GM21786 (cell line): Measurements from ENCODE around the gene PEX26.
A peak's percentile ranks its signal among the peaks of the same experiment; 100 is the strongest.
"Not testable (repeated sequence)": the region's sequence is repeated elsewhere in the genome, so short reads cannot be mapped to it uniquely, and the experiment has no call there.

ENCODE experiments used
- ATAC-seq: cut with Tn5 transposase; IDR thresholded peaks from one replicate; pipeline ENCODE4 v1.9.1; 2021; ENCODE audit not compliant: unreplicated experiment

The PEX26 gene

GRCh38 chr22:18093661-18094060 lies 15.9 kb downstream of the PEX26 start:
- no peak for ATAC-seq

GRCh38 chr22:18095101-18095805 lies 17.5 kb downstream of the PEX26 start:
- ATAC-seq = no peak

GRCh38 chr22:18096823-18097222 lies 19.0 kb downstream of the PEX26 start:
- no peak for ATAC-seq

- no peak for ATAC-seq
Observed at GRCh38 chr22:18100781-18101180, 23.0 kb downstream of the PEX26 start.

- no peak for ATAC-seq
Observed at GRCh38 chr22:18101536-18101935, 23.7 kb downstream of the PEX26 start.

- no peak for ATAC-seq
Observed at GRCh38 chr22:18103527-18104269, 25.9 kb downstream of the PEX26 start.

GRCh38 chr22:18104566-18104965 lies 26.8 kb downstream of the PEX26 start:
- ATAC-seq = no peak

- ATAC-seq = not testable (repeated sequence)
Observed at GRCh38 chr22:18105981-18106380, 28.2 kb downstream of the PEX26 start.

GRCh38 chr22:18106550-18107341 lies 29.0 kb downstream of the PEX26 start:
- ATAC-seq = not testable (repeated sequence)

- no peak for ATAC-seq
Observed at GRCh38 chr22:18108187-18108586, 30.4 kb downstream of the PEX26 start.

GRCh38 chr22:18109410-18110193 lies 31.8 kb downstream of the PEX26 start:
- no peak for ATAC-seq

- peak; percentile 43 for ATAC-seq
Observed at GRCh38 chr22:18110194-18110953, 32.6 kb downstream of the PEX26 start, which contains the start of gene TUBA8. TSS of gene TUBA8 (plus strand) at chr22:18110809. CDS start at chr22:18110866, 57 bp downstream.

- no peak for ATAC-seq
Observed at GRCh38 chr22:18110954-18111758, 33.4 kb downstream of the PEX26 start.

GRCh38 chr22:18111759-18112330 lies 34.1 kb downstream of the PEX26 start:
- no peak for ATAC-seq

GRCh38 chr22:18112440-18112839 lies 34.6 kb downstream of the PEX26 start:
- no peak for ATAC-seq

GRCh38 chr22:18113680-18114394 lies 36.0 kb downstream of the PEX26 start:
- ATAC-seq = no peak

GRCh38 chr22:18114495-18114894 lies 36.7 kb downstream of the PEX26 start:
- ATAC-seq = no peak

GRCh38 chr22:18114976-18115652 lies 37.3 kb downstream of the PEX26 start:
- no peak for ATAC-seq
